ENCODE data around the gene DNAH6.

Gene DNAH6

DNA sequence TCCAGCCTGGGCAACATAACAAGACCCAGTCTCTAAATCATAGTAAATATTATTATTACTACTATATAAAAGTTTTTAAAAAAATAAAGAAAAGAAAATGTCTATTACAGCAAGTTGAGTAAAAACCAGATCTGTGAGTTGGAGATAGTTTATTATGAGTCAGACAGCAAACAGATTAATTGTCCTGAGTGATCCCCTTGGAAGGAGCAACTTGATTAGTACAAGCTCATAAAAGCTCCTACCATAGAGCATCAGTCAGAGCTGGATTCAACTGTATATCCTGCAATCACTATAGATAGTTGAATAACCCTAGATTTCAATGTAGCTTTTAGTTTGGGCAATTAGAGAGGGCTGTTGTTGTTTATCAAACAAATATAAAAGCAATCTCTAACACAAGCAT lies 280.5 kb downstream of the DNAH6 start:
- in situ Hi-C loops (cut with MboI; ENCODE audit: low sequenced_read_pairs), result no loop called here
- DNase-seq (ENCODE audit: low spot score in 2 of 2), result no peak
- no peaks in the 10 kb centered on the region for H3K36me3 ChIP-seq (replicated peaks)
- H3K27me3 ChIP-seq (ENCODE audit: low read depth), result 0 out of 2 replicates have a peak, but pooled peaks cover 2% of the 10 kb centered on the region
- H3K4me1 ChIP-seq, result peaks cover 2% of the 10 kb centered on the region; the same call in 1 of the 2 replicates
- H3K9me3 ChIP-seq, result no peaks in the 10 kb centered on the region
- no peak overlapping the region for H3K4me3 ChIP-seq

DNA sequence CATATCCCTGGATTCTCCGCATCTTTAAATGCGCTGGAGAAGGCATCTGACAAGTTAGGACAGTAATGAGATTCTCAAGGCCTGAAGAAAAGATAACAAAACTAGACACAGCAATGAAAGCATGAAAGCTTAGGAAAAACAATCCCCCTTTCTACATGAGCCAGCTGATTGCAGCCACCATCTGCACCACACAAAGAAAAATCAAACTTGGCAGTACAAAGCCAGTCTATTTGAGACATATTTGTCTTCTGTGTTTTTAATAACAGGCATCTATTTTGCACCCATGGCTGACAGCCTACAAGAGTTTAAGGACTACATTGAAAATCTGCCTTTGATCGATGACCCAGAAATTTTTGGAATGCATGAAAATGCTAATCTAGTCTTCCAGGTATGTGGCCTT lies 281.0 kb downstream of the DNAH6 start:
- Histone ChIP-seq H3K4me3 (no peak overlapping the region), H3K36me3 (replicated peaks) (no peaks in the 10 kb centered on the region), H3K4me1 (peaks cover 2% of the 10 kb centered on the region; the same call in 1 of the 2 replicates), H3K27me3 (ENCODE audit: low read depth) (0 out of 2 replicates have a peak, but pooled peaks cover 2% of the 10 kb centered on the region), H3K9me3 (no peaks in the 10 kb centered on the region)
- DNase-seq (ENCODE audit: low spot score in 2 of 2), result no peak
- in situ Hi-C loops (cut with MboI; ENCODE audit: low sequenced_read_pairs), result no loop called here

GRCh38 chr2:84799772-84800171 lies 283.5 kb downstream of the DNAH6 start:
- DNase-seq (ENCODE audit: low spot score in 2 of 2), result peak in 1 of 2 experiments; percentile 20
- Histone ChIP-seq H3K4me3 (no peak overlapping the region), H3K9me3 (no peaks in the 10 kb centered on the region), H3K4me1 (peaks cover 2% of the 10 kb centered on the region; the same call in 1 of the 2 replicates), H3K36me3 (replicated peaks) (no peaks in the 10 kb centered on the region), H3K27me3 (ENCODE audit: low read depth) (peaks cover 2% of the 10 kb centered on the region; the same call in 1 of the 2 replicates)
- in situ Hi-C loops (cut with MboI; ENCODE audit: low sequenced_read_pairs), result no loop called here

DNA sequence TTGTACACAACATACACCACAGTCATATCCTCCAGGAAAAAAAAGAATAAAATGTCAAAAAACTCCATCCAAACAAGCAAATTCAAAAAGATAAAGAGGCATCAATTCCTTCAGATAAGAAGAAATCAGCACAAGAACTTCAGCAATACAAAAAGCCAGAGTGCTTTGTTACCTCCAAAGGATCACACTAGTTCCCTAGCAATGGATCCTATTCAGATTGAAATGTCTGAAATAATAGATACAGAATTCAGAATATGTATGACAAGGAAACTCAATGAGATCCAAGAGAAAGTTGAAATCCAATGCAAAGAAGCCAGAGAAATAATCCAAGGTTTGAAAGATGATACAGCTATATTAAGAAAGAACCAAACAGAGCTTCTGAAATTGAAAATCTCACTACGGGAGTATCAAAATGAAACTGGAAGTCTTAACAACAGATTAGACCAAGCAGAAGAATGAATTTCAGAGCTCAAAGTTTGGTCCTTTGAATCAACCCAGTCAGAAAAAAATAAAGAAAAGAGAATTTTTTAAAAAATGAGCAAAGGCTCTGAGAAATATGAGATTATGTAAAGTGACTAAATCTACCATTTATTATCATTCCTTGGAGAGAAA lies 284.0 kb downstream of the DNAH6 start:
- in situ Hi-C loops (cut with MboI; ENCODE audit: low sequenced_read_pairs), result no loop called here
- Histone ChIP-seq H3K9me3 (no peaks in the 10 kb centered on the region), H3K4me3 (no peak overlapping the region), H3K36me3 (replicated peaks) (no peaks in the 10 kb centered on the region), H3K4me1 (peaks cover 2% of the 10 kb centered on the region; the same call in 1 of the 2 replicates), H3K27me3 (ENCODE audit: low read depth) (peaks cover 2% of the 10 kb centered on the region; the same call in 1 of the 2 replicates)
- peak in 1 of 2 experiments; percentile 53 for DNase-seq (ENCODE audit: low spot score in 2 of 2)

- H3K9me3 ChIP-seq, result no peaks in the 10 kb centered on the region
- in situ Hi-C loops (cut with MboI; ENCODE audit: low sequenced_read_pairs), result no loop called here
These were observed 285.5 kb downstream of the DNAH6 start for GRCh38 chr2:84801811-84802210.

GRCh38 chr2:84805250-84805958 lies 289.1 kb downstream of the DNAH6 start:
- Histone ChIP-seq H3K36me3 (replicated peaks) (no peaks in the 10 kb centered on the region), H3K27me3 (ENCODE audit: low read depth) (peaks cover 10% of the 10 kb centered on the region), H3K4me1 (no peaks in the 10 kb centered on the region), H3K4me3 (no peak overlapping the region), H3K9me3 (no peaks in the 10 kb centered on the region)
- DNase-seq (ENCODE audit: low spot score in 2 of 2), result no peak
- in situ Hi-C loops (cut with MboI; ENCODE audit: low sequenced_read_pairs), result no loop called here

More at GRCh38 chr2:84801811-84802210, 285.5 kb downstream of the DNAH6 start:
- Histone ChIP-seq H3K4me3 (no peak overlapping the region), H3K4me1 (peaks cover 2% of the 10 kb centered on the region; the same call in 1 of the 2 replicates), H3K36me3 (replicated peaks) (no peaks in the 10 kb centered on the region), H3K27me3 (ENCODE audit: low read depth) (peaks cover 7% of the 10 kb centered on the region; the same call in 1 of the 2 replicates)
- no peak for DNase-seq (ENCODE audit: low spot score in 2 of 2)

- Histone ChIP-seq H3K4me3 (no peak overlapping the region), H3K36me3 (replicated peaks) (no peaks in the 10 kb centered on the region), H3K27me3 (ENCODE audit: low read depth) (peaks cover 8% of the 10 kb centered on the region), H3K9me3 (no peaks in the 10 kb centered on the region), H3K4me1 (no peaks in the 10 kb centered on the region)
- DNase-seq (ENCODE audit: low spot score in 2 of 2), result no peak
- in situ Hi-C loops (cut with MboI; ENCODE audit: low sequenced_read_pairs), result no loop called here
These were observed 290.8 kb downstream of the DNAH6 start for GRCh38 chr2:84807063-84807485.

- no peak overlapping the region for H3K4me3 ChIP-seq
- no peak for DNase-seq (ENCODE audit: low spot score in 2 of 2)
- no peaks in the 10 kb centered on the region for H3K4me1 ChIP-seq
- H3K27me3 ChIP-seq (ENCODE audit: low read depth), result peaks cover 8% of the 10 kb centered on the region; the same call in 1 of the 2 replicates
- H3K36me3 ChIP-seq (replicated peaks), result no peaks in the 10 kb centered on the region
- in situ Hi-C loops (cut with MboI; ENCODE audit: low sequenced_read_pairs), result no loop called here
- H3K9me3 ChIP-seq, result no peaks in the 10 kb centered on the region
These were observed 292.0 kb downstream of the DNAH6 start for GRCh38 chr2:84808279-84808678.

DNA sequence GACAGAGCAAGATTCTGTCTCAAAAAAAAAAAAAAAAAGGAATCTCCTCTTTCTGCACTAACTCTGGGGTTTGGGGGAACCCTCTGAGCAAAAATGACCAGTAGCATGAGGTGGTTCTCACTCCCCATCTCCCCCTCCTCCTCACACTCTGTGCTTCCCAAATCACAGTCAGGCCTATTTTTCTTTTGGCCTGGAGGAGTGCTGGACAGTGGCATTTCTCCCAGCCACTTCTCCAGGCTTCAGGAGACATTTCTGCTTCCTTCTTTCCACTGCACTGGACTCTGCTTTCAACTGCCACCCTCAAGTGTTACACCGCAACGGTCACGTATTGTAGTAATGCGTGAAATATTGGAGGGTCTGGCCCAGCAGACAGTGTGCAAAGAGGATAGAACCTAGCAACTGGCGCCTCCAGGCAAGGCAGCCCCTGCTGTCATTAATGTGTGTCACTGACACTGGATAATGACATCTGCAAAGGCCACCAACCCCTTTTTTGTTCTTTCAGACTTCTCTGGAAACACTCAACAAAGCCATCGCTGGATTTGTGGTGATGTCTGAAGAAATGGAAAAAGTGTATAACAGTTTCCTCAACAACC lies 295.6 kb downstream of the DNAH6 start:
- no peak overlapping the region for H3K4me3 ChIP-seq
- no peaks in the 10 kb centered on the region for H3K4me1 ChIP-seq
- no peaks in the 10 kb centered on the region for H3K9me3 ChIP-seq
- in situ Hi-C loops (cut with MboI; ENCODE audit: low sequenced_read_pairs), result no loop called here
- H3K36me3 ChIP-seq (replicated peaks), result no peaks in the 10 kb centered on the region
- no peak for DNase-seq (ENCODE audit: low spot score in 2 of 2)
- peaks cover 3% of the 10 kb centered on the region; the same call in 1 of the 2 replicates for H3K27me3 ChIP-seq (ENCODE audit: low read depth)

DNA sequence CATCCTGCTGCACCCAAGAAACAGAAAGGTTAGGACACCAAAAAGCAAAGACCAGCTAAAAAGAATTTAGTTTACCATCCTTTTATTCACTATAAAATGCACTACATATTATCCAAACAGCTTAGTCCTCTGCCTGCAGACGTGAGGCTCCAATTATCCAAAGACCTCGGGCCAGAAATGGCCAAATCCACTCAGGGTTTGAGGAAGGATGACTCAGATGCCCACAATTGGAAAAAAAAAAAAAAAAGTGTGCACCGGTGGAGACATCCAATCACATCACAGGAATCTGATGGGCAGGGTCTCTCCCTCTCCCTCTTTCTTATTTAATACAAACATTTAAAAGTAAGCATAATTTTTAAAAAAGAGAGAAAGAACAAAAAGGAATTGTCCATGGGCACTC lies 298.8 kb downstream of the DNAH6 start:
- no peak for DNase-seq (ENCODE audit: low spot score in 2 of 2)
- no peaks in the 10 kb centered on the region for H3K27me3 ChIP-seq (ENCODE audit: low read depth)
- in situ Hi-C loops (cut with MboI; ENCODE audit: low sequenced_read_pairs), result no loop called here

GRCh38 chr2:84816426-84817026 lies 300.2 kb downstream of the DNAH6 start:
- in situ Hi-C loops (cut with MboI; ENCODE audit: low sequenced_read_pairs), result no loop called here
- H3K9me3 ChIP-seq, result no peaks in the 10 kb centered on the region

More for the DNA sequence above, 298.8 kb downstream of the DNAH6 start:
- Histone ChIP-seq H3K4me1 (no peaks in the 10 kb centered on the region), H3K4me3 (no peak overlapping the region), H3K36me3 (replicated peaks) (no peaks in the 10 kb centered on the region), H3K9me3 (no peaks in the 10 kb centered on the region)

GRCh38 chr2:84817239-84817655 lies 300.9 kb downstream of the DNAH6 start:
- H3K27me3 ChIP-seq (ENCODE audit: low read depth), result no peaks in the 10 kb centered on the region
- no peaks in the 10 kb centered on the region for H3K4me1 ChIP-seq
- H3K4me3 ChIP-seq, result no peak overlapping the region
- no peak for DNase-seq (ENCODE audit: low spot score in 2 of 2)
- in situ Hi-C loops (cut with MboI; ENCODE audit: low sequenced_read_pairs), result no loop called here
- H3K9me3 ChIP-seq, result no peaks in the 10 kb centered on the region
- no peaks in the 10 kb centered on the region for H3K36me3 ChIP-seq (replicated peaks)

More at GRCh38 chr2:84816426-84817026, 300.2 kb downstream of the DNAH6 start:
- DNase-seq (ENCODE audit: low spot score in 2 of 2), result no peak
- no peak overlapping the region for H3K4me3 ChIP-seq
- H3K4me1 ChIP-seq, result no peaks in the 10 kb centered on the region
- H3K27me3 ChIP-seq (ENCODE audit: low read depth), result no peaks in the 10 kb centered on the region
- no peaks in the 10 kb centered on the region for H3K36me3 ChIP-seq (replicated peaks)

DNA sequence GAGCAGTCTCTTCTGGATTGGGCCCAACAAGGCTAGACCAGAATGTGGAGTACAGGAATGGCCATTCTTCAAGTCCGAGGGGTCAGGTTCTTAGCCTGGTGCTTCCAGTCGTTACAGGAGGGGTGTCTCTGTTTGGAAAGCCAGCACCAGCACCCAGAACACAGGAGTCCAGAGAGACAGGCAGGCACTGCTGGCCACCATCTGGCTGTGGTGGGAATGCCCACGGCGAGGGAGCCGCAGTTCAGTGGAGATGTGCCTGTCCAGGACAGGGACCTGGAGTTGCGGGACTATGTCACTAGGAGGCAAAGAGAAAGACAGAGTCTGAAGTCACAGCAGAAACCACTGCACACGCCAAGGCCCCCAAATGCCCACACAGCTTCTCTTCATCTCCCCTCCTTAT lies 305.5 kb downstream of the DNAH6 start:
- Histone ChIP-seq H3K9me3 (no peaks in the 10 kb centered on the region), H3K4me3 (no peak overlapping the region), H3K4me1 (no peaks in the 10 kb centered on the region), H3K36me3 (replicated peaks) (no peaks in the 10 kb centered on the region), H3K27me3 (ENCODE audit: low read depth) (no peaks in the 10 kb centered on the region)
- in situ Hi-C loops (cut with MboI; ENCODE audit: low sequenced_read_pairs), result no loop called here
- DNase-seq (ENCODE audit: low spot score in 2 of 2), result no peak

Measured in HAP-1 (cell line).